DND-41 (cell line): ENCODE data around the gene ATP6V0E2.

ENCODE experiments used
- CTCF ChIP-seq: IDR thresholded peaks from 2 replicates; pipeline ENCODE4 v1.5.1; 2012; ENCODE audit warnings: borderline replicate concordance, low read length, moderate library complexity, mild to moderate bottlenecking; ENCODE audit not compliant: poor library complexity, severe bottlenecking; ENCODE audit errors: extremely low read depth
- EZH2 ChIP-seq: IDR thresholded peaks from 3 replicates; pipeline ENCODE4 v1.6.1; 2012; ENCODE audit warnings: borderline replicate concordance, low read depth, mild to moderate bottlenecking, moderate library complexity, low read length, inconsistent platforms; ENCODE audit not compliant: severe bottlenecking

GRCh38 chr7:149838992-149839408 lies 34.8 kb upstream of the ATP6V0E2 start:
- TF ChIP-seq CTCF = no peak
- no peak for TF ChIP-seq EZH2
